Limb (tissue), 2 donors: Measurements from ENCODE around the gene SNURF.
"Not testable (repeated sequence)": the region's sequence is repeated elsewhere in the genome, so short reads cannot be mapped to it uniquely, and the experiment has no call there.

Experiments used
- DNase-seq, 2 donors: peaks; one replicate each; pipeline ENCODE4 v3.0.0-alpha.2; 2016; ENCODE audit errors: extremely low spot score in 2 of 2

The SNURF gene, protein sequence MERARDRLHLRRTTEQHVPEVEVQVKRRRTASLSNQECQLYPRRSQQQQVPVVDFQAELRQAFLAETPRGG

GRCh38 chr15:24954783-24955530 lies at the start of gene SNURF, which contains the start of gene SNRPN:
Gene SNURF, plus strand, starts transcription at chr15:24954987. Its CDS starts 62 bp downstream, at chr15:24955049.
Gene SNRPN, plus strand, starts transcription at chr15:24954987. Its CDS starts 19,467 bp downstream, at chr15:24974454.
- peak; percentile 64 to 82 for DNase-seq

GRCh38 chr15:24916305-24917009 lies 38.3 kb upstream of the SNURF start:
- DNase-seq: no peak

DNA sequence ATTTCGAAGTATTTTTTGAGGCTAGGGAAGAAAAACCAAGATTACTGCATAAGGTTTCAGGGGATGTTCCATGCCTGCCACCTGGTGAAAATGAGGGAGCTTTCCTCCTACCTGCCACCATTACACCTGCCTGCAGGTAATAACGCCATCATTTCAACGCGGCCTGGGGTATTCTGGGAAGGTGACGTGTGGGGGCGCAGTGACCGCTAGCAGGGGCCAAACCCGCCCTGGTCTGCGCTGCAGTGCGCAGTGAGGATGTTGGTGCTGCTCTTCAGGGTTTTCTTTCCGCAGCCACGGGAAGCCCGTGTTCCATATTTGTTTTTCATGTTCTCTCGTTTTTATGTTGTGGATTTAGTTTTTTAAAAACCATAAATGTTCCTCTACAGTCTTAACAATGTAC lies 37.4 kb upstream of the SNURF start:
- DNase-seq: no peak

- no peak for DNase-seq
Observed at GRCh38 chr15:24919446-24919845, 35.3 kb upstream of the SNURF start.

DNA sequence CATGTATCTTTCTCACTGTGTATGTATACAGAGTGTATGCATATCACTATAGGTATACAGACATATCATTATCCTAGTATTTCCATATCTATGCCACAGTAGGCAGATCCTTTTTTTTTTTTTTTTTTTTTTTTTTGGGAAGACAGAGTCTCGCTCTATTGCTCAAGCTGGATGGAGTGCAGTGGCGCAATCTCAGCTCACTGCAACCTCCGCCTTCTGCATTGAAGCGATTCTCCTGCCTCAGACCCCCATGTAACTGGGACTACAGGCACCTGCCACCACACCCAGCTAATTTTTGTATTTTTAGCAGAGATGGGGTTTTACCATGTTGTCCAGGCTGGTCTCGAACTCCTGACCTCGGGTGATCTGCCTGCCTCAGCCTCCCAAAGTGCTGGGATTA lies 32.0 kb upstream of the SNURF start:
- DNase-seq: not testable (repeated sequence)

- no peak for DNase-seq
Observed at GRCh38 chr15:24924153-24924552, 30.6 kb upstream of the SNURF start.

GRCh38 chr15:24924621-24925020 lies 30.2 kb upstream of the SNURF start:
- DNase-seq: no peak

DNA sequence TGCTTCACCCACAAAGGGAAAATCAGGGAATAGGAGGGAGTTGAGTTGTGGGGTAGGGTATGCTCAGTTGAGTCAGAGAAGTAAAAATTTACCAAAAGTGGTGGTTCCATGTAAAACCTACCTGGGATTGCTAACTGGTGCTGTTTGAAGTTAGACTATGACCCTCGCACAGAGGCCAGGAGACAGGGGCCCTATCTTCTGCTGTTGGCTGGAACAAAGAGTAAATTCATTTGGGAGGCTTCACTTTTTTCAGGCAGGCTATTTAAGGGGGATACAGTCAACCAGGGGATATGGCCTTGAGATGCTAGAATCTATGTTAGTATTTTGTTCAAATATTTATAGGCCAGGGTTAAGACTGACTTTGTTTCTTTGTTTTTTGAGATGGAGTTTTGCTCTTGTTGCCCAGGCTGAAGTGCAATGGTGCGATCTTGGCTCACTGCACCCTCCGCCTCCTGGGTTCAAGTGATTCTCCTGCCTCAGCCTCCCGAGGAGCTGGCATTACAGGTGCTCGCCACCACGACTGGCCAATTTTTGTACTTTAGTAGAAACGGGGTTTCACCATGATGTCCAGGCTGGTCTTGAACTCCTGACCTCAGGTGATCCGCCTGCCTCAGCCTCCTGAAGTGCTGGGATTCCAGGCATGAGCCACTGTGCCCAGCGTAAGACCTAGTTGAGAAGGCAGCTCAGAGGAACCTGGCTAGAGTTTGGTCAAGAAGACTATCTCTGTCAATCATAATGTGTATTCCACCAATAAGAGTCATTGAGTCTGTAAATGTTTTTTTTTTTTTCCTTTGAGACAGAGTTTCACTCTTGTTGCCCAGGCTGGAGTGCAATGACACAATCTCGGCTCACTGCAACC lies 22.7 kb upstream of the SNURF start:
- not testable (repeated sequence) for DNase-seq

- DNase-seq: no peak
Observed at GRCh38 chr15:24933716-24934115, 21.1 kb upstream of the SNURF start.

GRCh38 chr15:24938224-24938623 lies 16.6 kb upstream of the SNURF start:
- not testable (repeated sequence) for DNase-seq

DNA sequence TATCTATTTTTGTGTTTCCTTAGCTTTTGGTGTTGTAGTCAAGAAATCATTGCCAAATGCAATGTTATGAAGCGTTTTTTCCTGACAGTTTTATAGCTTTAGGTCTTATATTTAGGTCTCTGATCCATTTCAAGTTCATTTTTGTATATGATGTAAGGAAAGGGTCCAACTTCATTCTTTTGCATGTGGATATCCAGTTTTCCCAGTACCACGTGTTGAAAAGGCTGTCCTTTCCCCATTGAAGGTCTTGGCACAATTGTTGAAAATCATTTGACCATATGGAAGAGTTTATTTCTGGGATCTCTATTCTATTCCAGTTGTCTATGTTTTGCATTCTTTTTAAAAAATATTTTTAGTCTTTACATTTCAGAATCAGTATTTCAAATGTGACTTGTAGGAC lies 14.6 kb upstream of the SNURF start:
- no peak for DNase-seq

DNA sequence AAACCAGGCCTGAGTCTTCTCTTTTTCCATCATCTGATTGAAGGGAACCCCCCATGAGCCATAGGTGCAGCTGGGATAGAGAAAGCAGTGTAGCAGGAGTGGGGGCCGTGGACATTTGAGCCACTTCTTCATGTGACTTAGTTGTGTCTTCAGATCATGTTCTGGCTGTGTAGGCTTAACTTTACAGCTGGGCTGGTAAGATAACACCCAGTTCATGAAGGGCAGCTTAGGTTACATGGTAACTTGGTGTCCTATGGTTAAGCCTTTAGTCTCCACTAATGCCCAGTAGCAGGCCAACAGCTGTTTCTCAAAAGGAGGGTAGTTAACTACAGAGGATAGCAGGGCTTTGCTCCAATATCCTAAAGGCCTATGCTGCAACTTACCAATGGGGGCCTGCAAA lies 11.4 kb upstream of the SNURF start:
- no peak for DNase-seq

DNA sequence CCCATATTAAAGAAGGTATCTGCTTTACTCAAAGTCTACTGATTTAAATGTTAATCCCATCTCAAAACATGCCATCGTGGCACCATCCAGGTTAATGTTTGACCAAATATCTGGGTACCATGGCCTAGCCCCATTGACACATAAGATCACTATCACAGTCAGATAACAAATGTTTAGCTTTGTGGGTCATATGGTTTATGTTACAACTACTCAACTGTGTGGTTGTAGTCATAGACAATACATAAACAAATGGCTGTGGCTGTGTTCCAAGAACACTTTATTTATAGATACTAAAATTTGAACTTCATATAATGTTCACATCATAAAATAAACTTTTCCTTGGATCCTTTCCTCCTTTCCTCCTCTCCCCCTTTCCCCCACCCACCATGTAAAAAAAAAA lies 9.8 kb upstream of the SNURF start:
- DNase-seq: no peak

GRCh38 chr15:24945711-24946110 lies 9.1 kb upstream of the SNURF start:
- DNase-seq: no peak

GRCh38 chr15:24948495-24948894 lies 6.3 kb upstream of the SNURF start:
- DNase-seq: no peak

GRCh38 chr15:24955531-24955921 lies 739 bp downstream of the SNURF start:
- DNase-seq: peak in 1 of 2 donors; percentile 55

DNA sequence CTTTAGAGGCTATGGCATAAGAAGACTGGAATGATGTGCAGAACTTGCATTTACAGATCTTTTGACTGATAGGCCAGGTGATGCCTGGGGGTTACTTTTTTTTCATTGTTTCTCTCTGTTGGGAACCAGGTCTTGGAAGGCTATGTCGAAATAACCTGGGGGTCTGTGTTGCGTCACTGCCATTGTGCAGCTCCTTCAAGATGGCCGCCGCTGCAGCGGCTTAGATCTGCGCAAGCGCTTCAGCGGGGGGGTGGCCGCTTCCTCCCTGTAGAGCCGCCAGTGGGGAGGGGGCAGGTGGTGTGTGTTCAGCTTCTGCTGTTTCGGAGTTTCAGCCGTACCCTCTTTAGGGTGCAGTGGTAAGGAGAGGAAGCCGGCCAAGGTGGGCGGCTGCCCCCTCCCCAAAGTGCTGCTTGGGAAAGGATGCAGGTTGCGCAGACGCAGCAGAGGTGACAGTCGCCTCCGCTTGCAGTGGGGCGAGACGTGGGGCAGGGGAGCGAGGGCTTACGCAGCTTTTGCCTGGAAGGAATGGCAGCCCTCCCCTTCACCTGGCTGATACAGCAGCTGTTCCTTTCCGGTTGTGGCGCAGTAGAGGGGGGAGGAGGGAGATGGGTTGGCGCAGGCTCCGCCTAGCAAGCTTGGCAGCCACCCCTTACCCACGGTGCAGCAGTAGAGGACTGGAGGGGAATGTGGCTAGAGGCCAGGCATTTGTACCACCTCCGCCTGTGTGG lies 1.5 kb downstream of the SNURF start:
- peak; percentile 63 to 83 for DNase-seq

GRCh38 chr15:24957691-24958090 lies 2.9 kb downstream of the SNURF start:
- DNase-seq: no peak

- no peak for DNase-seq
Observed at GRCh38 chr15:24961967-24962366, 7.2 kb downstream of the SNURF start.

GRCh38 chr15:24962880-24963279 lies 8.1 kb downstream of the SNURF start:
- no peak for DNase-seq
